Putamen (tissue), 1 donor: ENCODE measurements around the gene BRSK1.
A peak's percentile ranks its signal among the peaks of the same experiment; 100 is the strongest.

Source experiments
- DNase-seq: peaks from one replicate; pipeline ENCODE4 v3.0.0-alpha.2; 2016; ENCODE audit warnings: low spot score

The BRSK1 gene

DNA sequence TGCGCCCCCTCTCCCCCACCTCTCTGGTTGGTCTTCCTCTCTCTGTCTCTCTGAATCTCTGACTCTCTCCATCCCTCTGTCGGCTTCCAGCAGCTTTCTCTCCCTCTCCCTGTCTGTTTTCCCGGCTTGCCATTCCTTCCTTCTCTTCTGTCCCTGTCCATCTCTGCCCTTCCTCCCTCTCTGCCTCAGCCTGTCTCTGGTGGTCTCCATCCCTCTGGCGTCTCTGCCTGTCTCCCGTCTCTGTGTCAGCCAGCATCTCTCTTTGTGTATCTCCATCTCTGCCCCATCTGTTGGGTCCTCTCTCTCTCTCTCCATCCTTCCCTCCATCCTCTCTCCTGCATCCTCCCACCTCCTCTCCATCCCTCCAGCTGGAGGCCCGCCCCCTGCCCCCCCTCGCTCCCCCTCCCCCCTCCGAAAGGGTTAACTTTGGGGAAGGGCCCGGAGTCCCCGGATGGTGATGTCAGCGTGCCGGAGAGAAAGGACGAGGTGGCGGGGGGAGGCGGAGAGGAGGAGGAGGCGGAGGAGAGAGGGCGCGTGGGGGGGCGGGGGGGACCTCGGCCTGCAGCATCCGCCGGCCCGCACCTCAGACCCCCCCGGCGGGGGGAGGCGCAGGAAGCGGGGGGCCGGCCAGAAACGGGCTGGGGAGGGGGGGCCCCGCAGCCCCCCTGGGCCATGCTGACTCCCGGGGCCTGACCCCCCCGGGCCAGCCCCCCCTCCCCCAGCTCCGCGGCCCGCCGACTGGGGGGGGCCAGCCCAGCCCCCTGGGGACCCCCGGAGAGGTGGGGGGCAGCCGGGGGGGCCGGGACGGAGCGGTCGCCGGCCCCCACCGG, at the start of gene BRSK1:
Gene BRSK1 (plus strand): TSS at position 450 of the 830 bp plus-strand sequence. CDS start 446 bp downstream, outside the sequence.
- DNase-seq, result peak; percentile 87

DNA sequence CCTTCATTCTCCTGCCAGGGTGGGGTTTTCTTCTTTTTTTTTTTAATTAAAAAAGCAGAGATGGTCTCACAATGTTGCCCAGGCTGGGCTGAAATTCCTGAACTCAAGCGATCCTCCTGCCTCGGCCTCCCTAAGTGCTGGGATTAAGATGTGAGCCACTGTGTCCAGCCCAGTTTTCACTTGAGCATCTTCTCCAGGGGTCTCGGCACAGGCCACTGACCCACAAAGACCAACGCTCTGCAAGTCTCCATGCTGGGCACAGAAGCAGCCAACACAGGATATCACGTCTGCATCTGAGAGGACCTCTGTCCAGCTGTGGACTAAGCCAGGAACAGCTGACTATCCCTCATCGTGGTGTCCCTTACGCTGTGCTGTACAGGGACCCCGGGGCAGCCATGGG, 45.8 kb upstream of the BRSK1 start:
- no peak for DNase-seq

DNA sequence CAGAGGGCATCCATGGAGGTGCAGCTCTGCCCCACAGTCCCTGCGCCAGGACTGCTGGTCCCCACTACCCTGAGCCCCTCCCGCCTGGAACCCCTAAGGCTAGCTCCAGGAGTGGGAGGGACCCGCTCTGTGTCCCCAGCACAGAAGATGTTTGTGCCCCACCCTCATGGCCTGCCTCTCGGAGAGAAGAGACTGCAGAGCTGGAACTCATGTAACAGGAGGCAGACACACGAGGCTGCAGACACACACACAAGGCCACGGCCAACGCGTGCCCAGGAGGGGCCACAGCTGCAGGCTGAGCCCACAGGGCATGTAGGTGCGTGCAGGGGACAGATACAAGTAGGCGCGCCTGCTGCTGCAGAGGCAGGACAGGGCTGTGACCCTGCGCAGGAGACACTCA, 44.8 kb upstream of the BRSK1 start:
- DNase-seq, result no peak

DNA sequence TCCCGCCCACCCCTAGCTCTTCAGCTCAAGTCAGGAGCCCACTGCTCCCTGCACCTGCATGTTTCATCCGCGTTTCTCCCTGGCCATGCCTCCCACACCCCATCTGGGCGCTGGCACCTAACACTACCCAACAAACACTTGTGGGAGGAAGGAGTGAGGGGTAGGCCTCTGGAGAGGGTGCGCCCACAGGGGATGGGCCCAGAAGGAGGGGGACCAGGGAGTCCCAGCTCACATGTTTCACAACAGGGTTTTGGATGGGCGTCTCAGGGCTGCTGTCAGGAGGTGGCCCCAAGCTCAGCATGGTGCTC, 43.1 kb upstream of the BRSK1 start:
- no peak for DNase-seq

DNA sequence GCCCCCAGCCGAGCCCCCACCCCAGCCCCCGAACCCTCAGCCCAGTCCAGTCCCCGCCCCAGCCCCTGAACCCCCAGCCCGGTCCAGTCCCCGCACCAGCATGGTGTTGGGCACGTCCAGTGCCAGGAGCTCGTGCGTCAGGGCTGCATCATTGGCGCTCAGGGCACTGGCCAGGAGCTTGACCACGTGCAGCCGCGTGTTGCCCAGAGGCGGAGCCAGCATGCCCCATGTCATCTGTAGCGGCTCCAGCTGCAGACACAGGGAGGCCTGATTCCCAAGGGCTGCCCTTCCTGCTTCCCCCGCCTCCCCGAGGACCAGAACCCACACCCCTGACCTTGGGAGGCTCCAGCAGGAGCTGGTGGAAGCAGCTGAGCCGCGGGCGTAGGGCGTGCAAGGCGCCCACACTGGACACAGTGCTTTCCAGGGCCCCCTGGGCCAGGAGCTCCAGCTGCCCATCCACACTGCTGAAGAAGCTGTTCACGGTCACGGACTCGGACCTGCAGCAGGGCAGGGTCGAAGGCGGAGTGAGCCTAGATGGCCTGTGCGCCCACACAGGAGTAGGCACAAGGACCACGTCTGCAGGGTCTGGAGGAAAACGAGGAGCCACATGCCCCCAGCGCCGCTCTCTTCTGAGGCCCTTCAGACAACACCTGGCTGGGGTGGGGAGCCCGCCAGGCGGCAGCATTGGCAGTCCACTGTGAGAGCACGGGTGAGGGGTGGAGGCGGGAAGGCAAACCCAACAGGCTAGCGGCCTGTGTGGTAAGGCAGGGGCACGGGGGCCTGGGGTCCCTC, 42.5 kb upstream of the BRSK1 start:
- DNase-seq, result no peak

DNA sequence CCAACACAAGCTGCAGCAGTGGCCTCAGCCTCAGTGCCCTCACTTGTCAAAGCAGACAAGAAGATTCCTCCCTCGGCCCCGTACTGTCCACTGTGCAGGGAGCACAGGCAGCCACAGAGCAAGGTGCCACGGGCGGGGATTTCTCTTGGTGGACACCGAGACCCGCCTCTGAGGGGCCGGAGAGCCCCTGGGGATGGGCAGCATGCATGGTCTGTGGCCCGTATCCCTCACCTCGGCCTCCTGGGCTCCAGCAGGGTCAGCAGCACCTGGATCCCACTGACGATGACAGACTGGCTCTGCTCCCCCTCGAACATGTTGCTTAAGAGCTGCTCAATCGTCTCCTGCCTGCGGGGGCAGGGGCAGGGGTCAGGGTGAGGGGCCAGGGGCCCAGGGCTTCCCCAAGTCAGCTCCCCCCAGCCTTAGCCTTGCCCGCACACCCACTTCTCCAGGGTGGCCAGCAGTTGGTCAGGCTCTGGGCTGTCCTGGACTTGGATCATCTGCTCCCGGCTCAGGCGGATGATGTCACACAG, 41.8 kb upstream of the BRSK1 start:
- no peak for DNase-seq

DNA sequence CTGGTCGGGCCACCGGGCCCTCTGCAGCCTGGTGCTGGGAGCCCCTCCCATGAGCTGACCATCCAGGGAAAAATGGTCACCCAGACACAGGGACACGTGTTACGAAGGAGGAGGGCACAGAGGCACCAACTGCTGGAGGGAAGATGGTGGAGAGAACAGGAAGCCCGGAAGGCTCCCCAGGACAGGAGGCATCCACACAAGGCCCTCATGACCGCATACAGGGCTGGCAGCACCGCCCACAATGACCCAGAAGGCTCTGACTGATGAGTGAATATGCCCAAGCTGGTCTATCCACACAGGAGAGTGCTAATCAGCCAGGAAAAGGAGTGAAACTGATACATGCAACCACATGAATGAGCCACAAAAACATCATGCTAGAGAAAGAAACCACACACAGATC, 41.3 kb upstream of the BRSK1 start:
- DNase-seq, result no peak

DNA sequence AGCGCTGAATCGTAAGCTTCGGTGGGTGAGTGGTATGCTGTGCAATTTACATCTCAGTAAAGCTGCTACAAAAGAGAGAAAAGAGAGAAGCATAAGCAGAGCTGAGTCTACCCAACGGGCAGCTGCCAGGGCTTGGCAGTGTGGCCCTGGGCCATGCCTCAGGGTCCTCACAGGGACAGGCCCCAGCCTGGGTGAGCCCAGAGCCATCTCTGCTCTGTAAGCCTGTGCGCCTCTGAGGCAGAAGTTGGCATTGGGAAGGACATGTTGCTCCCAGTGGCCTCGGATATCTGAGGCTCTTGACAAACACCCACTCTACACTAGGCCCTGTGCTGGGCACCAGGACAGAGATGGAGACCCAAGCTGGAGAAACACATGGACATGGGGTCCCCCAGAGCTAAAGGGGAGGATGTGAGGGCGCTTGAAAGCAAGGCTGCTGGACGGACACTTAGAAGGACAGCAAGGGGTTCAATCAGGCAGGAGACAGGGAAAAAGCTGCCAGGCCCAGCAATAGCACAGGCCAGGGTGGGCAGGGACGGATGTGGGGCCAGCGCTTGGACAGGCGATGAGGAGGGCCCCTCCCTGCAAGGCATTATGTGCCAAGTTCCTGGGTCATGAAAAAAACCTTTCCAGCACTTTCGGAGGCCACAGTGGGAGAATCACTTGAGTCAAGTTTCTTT, 39.7 kb upstream of the BRSK1 start:
- no peak for DNase-seq

DNA sequence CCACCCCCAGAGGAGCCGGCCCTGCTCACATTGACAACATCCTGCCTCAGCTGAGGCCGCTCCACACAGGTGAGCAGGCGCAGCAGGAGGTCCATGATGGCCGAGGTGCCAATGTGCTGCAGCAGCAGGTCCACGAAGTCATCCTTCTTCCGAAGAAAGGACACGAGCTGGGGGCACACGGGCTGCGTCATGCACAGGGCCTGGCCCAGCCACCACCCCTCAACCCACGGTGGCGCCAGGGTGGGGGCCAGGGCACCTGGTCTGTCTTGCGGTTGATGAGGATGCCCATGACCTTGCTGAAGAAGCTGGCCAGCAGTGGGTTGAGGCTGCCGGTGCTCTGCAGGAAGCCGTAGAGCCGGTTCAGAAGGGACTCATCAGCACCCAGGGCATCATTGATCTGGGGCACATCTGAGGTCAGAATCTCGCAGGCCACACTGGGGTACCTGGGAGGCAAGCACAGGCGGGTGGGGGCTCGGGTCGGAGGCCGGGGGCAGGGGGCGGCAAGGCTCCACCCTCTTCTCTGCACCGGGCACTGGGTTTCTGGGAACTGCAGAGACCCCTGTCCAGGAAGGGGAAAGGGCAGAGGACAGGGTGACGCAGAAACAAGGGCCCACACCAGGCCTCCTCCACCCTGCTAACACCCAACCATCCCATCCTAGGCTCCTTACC, 38.4 kb upstream of the BRSK1 start:
- no peak for DNase-seq

DNA sequence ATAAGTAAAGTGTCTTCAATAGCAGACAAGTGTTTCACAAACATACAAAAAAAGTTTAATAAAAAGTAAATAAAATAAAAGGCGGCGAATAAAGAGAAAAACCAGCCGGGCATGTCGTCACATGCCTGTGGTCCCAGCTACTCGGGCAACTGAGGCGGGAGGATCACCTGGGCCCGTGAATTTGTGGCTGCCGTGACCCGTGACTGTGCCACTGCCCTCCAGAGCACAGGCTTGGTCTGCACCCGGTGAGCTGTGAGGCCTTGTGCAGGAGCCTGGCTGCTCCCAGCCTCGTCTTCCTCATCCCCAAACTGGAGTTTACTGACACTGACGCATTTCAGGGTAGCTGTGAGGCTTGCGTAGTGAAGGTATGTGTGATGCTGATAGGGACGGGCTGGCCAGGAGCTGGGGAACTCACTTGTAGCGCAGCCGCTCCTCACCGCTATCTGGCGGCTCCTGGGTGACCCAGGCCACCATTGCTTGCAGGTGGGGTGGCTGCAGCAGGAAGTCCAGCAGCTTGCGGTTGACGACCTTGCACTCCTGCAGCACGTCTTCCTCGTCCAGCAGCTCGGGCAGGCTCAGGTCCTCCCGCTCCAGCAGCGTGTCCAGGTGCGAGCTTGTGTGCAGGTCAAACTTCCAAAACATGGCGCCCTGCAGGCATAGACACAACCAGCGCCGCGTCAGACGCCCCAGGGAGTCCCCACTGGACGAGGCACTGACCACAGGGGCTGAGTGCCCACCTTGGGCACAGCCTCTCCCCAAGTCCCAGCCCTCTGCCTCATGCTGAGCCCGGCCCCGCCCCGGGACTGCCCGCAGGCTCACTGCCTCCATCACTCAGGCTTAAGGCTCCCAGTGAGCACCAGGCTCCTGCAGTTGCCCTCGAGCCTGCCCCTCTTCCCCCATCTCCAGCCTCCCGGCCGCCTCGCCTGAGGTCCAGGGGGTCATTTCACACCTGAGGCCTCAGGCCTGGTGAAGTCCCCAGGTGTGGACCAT, 37.0 kb upstream of the BRSK1 start:
- DNase-seq, result no peak

DNA sequence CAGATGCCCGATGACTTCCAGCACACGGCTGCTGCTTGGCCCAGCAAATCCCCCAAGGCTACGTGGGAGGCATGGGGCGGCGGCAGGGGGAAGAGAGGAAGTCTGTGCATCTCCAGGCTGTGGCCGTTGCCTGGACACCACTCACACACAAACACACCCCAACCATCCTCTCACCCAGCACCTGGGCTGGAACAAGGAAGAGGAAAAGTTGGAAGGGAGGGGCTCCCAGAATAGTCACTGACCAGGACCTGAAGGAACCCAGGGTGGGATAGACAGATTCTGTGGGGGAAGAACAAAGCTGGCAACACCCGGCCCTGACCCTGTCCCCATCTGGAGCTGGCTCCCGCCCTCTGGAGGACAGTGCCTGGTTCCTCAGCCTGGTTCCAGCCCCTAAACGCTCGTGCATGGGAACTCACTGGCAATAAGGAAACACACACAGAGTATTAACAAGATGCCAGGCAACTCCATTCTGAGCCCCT, 36.1 kb upstream of the BRSK1 start:
- no peak for DNase-seq

DNA sequence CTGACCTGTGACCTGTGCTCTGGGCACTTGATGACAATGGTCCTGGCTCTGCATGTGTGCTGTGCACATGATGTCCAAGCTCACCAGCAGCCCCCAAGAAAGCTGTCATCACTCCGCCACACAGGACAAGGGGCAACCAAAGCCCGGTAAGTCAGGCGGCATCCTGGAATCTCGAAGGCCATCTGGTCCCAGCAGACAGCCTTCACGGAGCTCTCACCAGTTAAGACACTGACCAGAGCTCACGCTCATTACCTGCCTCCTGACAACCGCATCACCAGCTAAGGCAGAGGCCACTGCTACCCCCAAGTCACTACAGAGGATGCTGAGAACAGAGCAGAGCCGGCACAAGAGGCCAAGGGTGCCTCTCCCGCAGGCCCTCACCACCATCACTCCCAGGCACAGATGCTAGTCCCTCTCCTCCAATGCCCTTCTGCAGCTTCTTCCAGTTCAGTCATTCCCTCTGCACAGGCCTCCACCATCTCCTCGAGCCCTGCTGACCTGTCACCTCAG, 35.6 kb upstream of the BRSK1 start:
- no peak for DNase-seq

DNA sequence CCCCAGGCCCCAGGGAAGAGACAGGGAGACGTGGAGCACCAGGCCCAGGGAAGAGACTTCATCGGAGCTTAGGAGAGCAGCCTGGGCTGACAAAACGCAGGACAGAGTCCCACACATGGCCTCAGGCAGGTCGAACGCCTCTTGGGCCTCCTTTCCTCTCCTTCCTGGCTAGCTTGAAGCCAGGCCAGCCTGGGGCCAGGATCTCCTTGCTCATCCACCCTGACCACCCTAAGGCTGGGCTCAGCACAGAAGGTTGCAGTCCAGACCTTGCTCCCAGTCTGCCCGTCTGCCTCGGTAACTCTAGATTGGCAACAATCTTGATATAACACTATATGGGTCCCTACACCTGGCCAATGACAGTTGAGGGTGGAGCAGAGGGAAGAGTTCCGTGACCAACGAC, 35.1 kb upstream of the BRSK1 start:
- no peak for DNase-seq

DNA sequence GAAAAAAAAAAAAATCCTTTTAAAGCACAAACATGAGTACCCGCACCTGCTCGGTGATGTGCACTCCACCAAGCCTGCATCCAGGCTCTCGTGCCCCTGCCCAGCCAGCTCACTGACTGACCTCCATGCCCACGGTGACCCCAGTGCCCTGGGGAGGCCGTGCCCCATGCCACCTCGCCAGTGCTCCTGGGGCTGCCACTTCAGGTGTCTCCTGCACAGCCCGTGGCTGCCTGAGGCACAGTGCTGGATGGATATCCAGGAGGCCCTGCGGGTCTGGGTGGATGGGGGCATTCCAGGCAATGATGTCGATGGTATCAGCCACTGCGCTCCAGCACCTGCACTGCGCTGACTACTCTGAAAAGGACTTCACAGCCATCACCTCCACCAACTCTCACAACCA, 34.0 kb upstream of the BRSK1 start:
- no peak for DNase-seq

DNA sequence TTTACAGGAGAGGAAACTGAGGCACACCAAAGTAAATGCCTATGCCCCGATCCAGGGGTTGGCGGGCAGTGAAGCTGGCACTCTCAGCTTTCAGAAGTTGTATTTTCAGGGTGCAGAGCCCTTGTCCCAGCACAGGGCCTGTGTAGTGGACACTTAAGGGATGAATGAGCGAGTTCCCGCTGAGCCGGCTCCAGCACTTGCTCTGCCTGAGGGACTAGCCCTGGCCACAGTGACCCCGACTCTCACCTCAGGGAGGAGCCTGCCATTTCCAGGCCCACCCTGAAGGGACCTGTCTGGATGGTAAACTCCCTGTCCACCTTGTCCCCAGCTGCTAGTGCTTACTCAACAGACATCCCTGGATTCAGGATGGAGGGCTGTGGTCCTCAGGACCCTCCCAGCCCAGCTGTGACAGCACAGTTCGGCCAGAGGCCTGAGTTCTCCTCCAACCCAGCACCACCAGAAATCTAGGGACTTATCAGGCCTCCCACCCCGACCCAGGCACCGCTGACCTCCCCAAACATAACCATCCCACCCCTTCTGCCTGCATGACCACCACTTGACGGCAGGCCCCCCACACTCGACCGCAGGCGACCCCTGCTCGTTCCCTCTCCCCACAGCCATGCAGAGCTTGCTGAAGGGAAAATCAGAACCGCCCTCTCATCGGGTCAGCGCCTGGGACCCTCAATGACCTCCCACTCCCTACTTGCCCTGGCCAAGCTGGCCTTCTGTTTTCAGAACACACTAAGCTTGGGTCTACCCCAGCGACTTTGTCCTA, 33.3 kb upstream of the BRSK1 start:
- no peak for DNase-seq

DNA sequence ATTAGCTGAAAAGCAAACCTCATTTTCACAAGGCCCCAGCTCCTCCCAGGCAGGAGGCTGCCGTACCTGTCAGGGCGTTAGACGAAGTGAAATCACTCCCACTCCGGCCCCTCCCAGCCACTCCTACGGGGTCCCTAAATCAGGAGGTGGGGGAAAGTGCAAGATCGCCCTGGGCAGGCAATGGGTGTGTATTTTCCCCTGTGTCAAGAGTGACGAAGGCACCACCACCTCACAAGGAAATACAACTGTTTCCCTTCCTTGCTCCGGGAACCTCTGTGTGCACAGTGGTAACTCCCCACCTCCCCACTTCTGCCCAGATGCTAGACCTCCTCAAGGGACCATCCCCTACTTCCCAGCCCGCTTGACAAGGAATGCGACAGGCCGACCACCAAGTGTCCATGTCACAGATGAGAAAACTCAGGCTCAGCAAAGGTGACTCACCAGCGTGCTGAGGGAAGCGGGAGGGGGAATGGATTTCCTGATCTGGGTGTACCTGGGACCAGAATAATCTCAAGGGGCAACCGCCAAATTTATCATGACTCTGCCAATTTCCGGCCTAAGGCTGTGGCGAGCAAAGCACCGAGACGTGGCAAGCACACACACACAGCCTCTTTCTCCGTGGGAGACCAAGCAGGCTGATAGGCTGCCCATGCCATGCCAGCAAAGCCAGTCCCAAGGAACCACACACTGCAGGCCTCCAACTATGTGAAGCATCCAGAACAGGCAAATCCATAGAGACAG, 32.3 kb upstream of the BRSK1 start:
- DNase-seq, result no peak

DNA sequence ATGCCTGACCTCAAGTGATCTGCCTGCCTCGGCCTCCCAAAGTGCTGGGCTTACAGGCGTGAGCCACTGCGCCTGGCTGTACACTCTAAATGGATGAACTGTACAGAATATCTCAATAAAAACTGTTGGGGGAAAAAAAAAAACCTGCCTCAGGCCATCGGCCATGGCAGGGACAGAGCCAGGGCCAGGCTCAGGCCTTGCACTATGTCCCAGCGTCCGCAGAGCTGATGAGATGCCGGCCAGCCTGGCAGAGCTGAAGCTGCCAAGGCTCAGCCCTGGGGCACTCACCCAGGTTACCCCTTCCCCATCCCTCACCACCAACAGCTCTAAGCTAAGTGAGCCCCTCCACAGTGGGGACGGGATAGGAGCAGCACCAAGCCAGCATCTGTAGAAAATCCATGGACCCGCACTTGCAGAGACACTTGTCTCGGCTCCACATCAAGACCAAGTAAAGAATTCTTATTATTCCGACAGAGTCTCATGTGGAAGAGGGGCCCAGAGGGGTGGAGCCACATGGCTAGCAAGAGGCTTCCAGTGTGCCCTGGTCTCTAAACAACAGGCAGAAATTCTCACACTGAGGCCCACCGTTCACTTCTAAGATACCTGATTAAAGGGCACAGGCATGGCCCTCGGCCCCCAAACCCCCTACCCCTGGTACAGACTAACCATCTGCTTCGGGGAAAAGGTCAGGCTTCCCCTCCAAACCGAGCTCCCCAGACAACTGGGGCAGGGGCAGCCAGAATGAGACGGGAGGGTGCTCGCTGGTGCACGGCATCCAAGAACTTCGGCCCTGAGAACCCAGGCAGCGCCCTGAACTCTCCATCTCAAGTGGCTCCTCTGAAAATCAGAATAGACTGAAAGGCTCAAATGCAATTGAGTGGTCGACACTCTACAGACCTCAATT, 30.8 kb upstream of the BRSK1 start:
- DNase-seq, result no peak
